IPS DF 6.9 (cell line): ENCODE data around the gene PLPP4.
A peak's percentile ranks its signal among the peaks of the same experiment; 100 is the strongest.

Experiments
- DNase-seq: peaks from one replicate; pipeline ENCODE4 v3.0.0-alpha.2; 2013; ENCODE audit warnings: low read depth, low spot score
- H3K27ac ChIP-seq: one replicate; pipeline ENCODE4 v1.5.1; 2013; ENCODE audit warnings: low read length, control low read depth
- H3K27me3 ChIP-seq: 2 replicates; pipeline ENCODE4 v1.6.1; 2013; ENCODE audit warnings: mild to moderate bottlenecking, low read length; ENCODE audit not compliant: control insufficient read depth, insufficient read depth
- H3K36me3 ChIP-seq: 2 replicates; pipeline ENCODE4 v1.6.1; 2013; ENCODE audit warnings: low read length; ENCODE audit not compliant: control insufficient read depth, insufficient read depth
- H3K4me1 ChIP-seq: 2 replicates; pipeline ENCODE4 v1.6.1; 2013; ENCODE audit warnings: low read length; ENCODE audit not compliant: control insufficient read depth, insufficient read depth
- H3K4me3 ChIP-seq: 2 replicates; pipeline ENCODE4 v1.5.1; 2013; ENCODE audit warnings: mild to moderate bottlenecking, low read length
- H3K9me3 ChIP-seq: 2 replicates; pipeline ENCODE4 v1.6.1; 2013; ENCODE audit warnings: low read length, inconsistent platforms; ENCODE audit not compliant: control insufficient read depth, insufficient read depth
- WGBS: extraction: QIAGEN DNeasy Blood & Tissue Kit; methylation state at CpG from one replicate; pipeline ENCODE4 v1.1.7; 2013; ENCODE audit warnings: mixed read lengths, missing lambda C conversion rate; ENCODE audit not compliant: insufficient read length, insufficient coverage; 5-methylcytosine and 5-hydroxymethylcytosine counted together

The PLPP4 gene

GRCh38 chr10:120616311-120616911 lies 159.4 kb downstream of the PLPP4 start:
- Histone ChIP-seq H3K27ac (no peak overlapping the region), H3K36me3 (no peaks in the 10 kb centered on the region), H3K4me3 (no peak overlapping the region), H3K27me3 (no peaks in the 10 kb centered on the region), H3K4me1 (no peaks in the 10 kb centered on the region), H3K9me3 (no peaks in the 10 kb centered on the region)
- WGBS, result no CpG with 5 or more reads among the region's 3 CpGs
- DNase-seq, result no peak

GRCh38 chr10:120628197-120628596 lies 171.2 kb downstream of the PLPP4 start:
- WGBS, result no CpG with 5 or more reads among the region's 1 CpG
- DNase-seq, result no peak

DNA sequence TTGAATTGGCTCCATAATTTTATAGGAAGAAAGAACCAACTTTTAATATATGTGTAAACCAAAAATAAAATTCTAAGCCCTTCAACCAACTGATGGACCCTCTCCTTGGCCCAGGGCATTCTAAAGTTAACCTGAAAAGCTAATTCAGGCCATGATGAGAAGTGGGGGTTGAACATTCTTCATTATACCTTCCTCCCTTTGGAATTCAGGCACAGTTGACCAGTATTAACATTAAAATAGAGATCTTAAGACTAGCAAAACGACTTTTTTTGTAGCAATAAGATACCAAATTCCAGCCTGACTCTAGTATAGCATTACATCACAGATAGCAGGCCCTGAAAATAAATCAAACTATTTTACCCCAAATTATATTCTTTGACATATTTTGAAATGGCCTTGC lies 173.2 kb downstream of the PLPP4 start:
- no peaks in the 10 kb centered on the region for H3K27me3 ChIP-seq
- no CpG with 5 or more reads among the region's 1 CpG for WGBS
- H3K4me1 ChIP-seq, result no peaks in the 10 kb centered on the region
- H3K36me3 ChIP-seq, result no peaks in the 10 kb centered on the region
- H3K9me3 ChIP-seq, result no peaks in the 10 kb centered on the region
- H3K4me3 ChIP-seq, result no peak overlapping the region
- no peak overlapping the region for H3K27ac ChIP-seq
- DNase-seq, result no peak

More at GRCh38 chr10:120628197-120628596, 171.2 kb downstream of the PLPP4 start:
- Histone ChIP-seq H3K27me3 (no peaks in the 10 kb centered on the region), H3K27ac (no peak overlapping the region), H3K4me1 (no peaks in the 10 kb centered on the region), H3K9me3 (no peaks in the 10 kb centered on the region; the same call in 1 of the 2 replicates), H3K36me3 (no peaks in the 10 kb centered on the region), H3K4me3 (no peak overlapping the region)

- H3K4me1 ChIP-seq, result no peaks in the 10 kb centered on the region
- H3K36me3 ChIP-seq, result no peaks in the 10 kb centered on the region
- no peak overlapping the region for H3K4me3 ChIP-seq
- no peaks in the 10 kb centered on the region for H3K27me3 ChIP-seq
- no peak overlapping the region for H3K27ac ChIP-seq
- H3K9me3 ChIP-seq, result no peaks in the 10 kb centered on the region
- no peak for DNase-seq
- WGBS, result no CpG with 5 or more reads among the region's 1 CpG
Measured at GRCh38 chr10:120632047-120632446, 175.0 kb downstream of the PLPP4 start.

DNA sequence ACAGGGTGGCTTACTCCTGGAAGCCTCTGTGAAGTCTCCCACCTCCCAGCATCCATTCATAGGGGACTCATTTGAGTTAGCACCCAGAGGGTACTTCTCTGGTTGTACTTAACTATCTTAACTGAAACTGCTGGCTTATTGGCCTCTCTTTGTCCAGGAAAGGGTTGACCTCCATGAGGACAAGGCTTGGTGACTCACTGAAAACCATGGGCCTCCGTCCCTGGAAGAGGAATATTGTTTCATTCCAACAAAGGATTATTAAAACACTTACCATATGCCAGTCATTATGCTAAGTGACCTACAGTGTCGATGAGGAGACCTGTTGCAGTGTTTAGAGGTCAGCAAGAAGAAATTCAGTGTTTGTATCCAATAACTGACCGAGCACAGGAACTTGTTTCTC lies 175.9 kb downstream of the PLPP4 start:
- WGBS, result no CpG with 5 or more reads among the region's 3 CpGs
- no peak overlapping the region for H3K27ac ChIP-seq
- no peaks in the 10 kb centered on the region for H3K9me3 ChIP-seq
- no peaks in the 10 kb centered on the region for H3K36me3 ChIP-seq
- no peaks in the 10 kb centered on the region for H3K27me3 ChIP-seq
- no peak overlapping the region for H3K4me3 ChIP-seq
- H3K4me1 ChIP-seq, result no peaks in the 10 kb centered on the region
- no peak for DNase-seq

- no peaks in the 10 kb centered on the region for H3K27me3 ChIP-seq
- no CpG with 5 or more reads among the region's 12 CpGs for WGBS
- no peak overlapping the region for H3K4me3 ChIP-seq
- DNase-seq, result peak; percentile 67
- H3K4me1 ChIP-seq, result no peaks in the 10 kb centered on the region
- no peaks in the 10 kb centered on the region for H3K9me3 ChIP-seq
- no peak overlapping the region for H3K27ac ChIP-seq
- no peaks in the 10 kb centered on the region for H3K36me3 ChIP-seq
Measured at GRCh38 chr10:120634659-120635058, 177.6 kb downstream of the PLPP4 start.
